Placental epithelial cell (primary cell): ENCODE data around the gene TPR. TPM values are rescaled to one million over a fixed set of nuclear protein-coding genes. Genes with fewer than 3 reads are reported as not detected.

Experiments used
- total RNA-seq: library from RNA; depleted of rRNA; stranded (reverse); fragments of >200 nt; gene quantifications from 2 replicates; pipeline ENCODE4 v1.2.3, GENCODE V29; 2012

The TPR gene
- 86.4 and 92.8 TPM in 2 replicates for total RNA-seq

GRCh38 chr1:186375152-186375928, at the start of gene TPR, which contains the start of gene ODR4:
TSS of gene TPR (minus strand) at chr1:186375253. CDS start at chr1:186375028, 225 bp downstream.
TSS of gene ODR4 (plus strand) at chr1:186375838. CDS start at chr1:186379786, 3,948 bp downstream.

GRCh38 chr1:186295980-186296379, 79.1 kb downstream of the TPR start, which contains the start of gene PRG4:
TSS of gene PRG4 (plus strand) at chr1:186296279.

Other genes with a start within 250 kb of the TPR start
- not detected in 2 replicates for gene PRG4, start 79.0 kb downstream of the TPR start, total RNA-seq
- gene ODR4, start 585 bp upstream of the TPR start, total RNA-seq = 15.8 and 26.7 TPM in 2 replicates
- gene PDC, start 85.9 kb upstream of the TPR start, total RNA-seq = not detected in 2 replicates